GM12891 (cell line): ENCODE results near the gene CARD11.

Experiments
- POLR2A ChIP-seq: IDR thresholded peaks from 2 replicates; pipeline ENCODE4 v1.6.1; 2011; ENCODE audit warnings: low read depth, low read length, control low read depth
- POLR2AphosphoS5 ChIP-seq: IDR thresholded peaks from 2 replicates; pipeline ENCODE4 v1.6.1; 2011; ENCODE audit warnings: low read depth, low read length, control low read depth
- SPI1 ChIP-seq: IDR thresholded peaks from 2 replicates; pipeline ENCODE4 v1.6.1; 2011; ENCODE audit warnings: low read depth, low read length, control low read depth

- no peak for TF ChIP-seq POLR2A
- no peak for TF ChIP-seq POLR2AphosphoS5
- TF ChIP-seq SPI1: 0 out of 2 replicates have a peak, but pooled peaks have one; percentile 17
Observed at GRCh38 chr7:3043544-3044371, at the start of gene CARD11.
